GM18870 (cell line): ENCODE measurements around the gene NDUFV1.
A peak's percentile ranks its signal among the peaks of the same experiment; 100 is the strongest.
"Not testable (repeated sequence)": the region's sequence is repeated elsewhere in the genome, so short reads cannot be mapped to it uniquely, and the experiment has no call there.

ENCODE experiments used
- ATAC-seq: cut with Tn5 transposase; IDR thresholded peaks from one replicate; pipeline ENCODE4 v1.9.1; 2021; ENCODE audit warnings: moderate library complexity; ENCODE audit not compliant: unreplicated experiment

The NDUFV1 gene

GRCh38 chr11:67606492-67607295 lies at the start of gene NDUFV1:
NDUFV1 (plus strand) TSS chr11:67606936; CDS start chr11:67607005, 69 bp downstream.
- ATAC-seq = peak; percentile 70

DNA sequence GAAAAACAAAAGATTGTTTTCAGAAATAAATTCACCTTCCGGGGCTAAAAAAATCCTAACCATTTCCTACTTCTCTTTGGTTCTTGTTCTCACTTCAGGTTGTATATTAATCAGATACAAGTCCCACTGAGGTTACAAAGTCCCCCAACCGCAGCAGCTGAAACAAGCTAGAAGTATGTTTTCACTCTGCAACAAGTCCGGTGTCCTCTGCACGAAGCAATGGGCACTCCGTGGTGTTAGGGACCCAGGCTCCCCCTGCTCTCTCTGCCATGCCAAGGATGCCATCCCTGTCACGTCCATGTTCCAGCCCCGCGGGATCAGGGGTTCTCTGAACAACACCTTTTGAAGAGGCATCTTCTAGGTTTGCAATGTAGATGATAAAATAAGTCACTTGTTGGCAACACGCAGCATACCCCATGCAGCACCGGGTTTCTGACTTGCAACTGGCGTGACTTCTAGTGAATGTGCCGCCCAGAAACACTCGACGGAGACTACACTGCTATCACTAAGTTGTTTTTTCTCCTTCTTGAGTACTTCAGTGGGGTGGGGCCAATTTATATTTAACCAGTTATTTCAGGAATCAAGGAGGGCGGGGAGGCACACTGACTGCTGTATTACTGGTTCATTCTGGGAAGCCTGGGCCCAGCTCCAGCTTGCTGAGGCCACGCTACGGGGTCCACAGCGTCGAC lies 48.5 kb upstream of the NDUFV1 start:
- ATAC-seq = no peak

DNA sequence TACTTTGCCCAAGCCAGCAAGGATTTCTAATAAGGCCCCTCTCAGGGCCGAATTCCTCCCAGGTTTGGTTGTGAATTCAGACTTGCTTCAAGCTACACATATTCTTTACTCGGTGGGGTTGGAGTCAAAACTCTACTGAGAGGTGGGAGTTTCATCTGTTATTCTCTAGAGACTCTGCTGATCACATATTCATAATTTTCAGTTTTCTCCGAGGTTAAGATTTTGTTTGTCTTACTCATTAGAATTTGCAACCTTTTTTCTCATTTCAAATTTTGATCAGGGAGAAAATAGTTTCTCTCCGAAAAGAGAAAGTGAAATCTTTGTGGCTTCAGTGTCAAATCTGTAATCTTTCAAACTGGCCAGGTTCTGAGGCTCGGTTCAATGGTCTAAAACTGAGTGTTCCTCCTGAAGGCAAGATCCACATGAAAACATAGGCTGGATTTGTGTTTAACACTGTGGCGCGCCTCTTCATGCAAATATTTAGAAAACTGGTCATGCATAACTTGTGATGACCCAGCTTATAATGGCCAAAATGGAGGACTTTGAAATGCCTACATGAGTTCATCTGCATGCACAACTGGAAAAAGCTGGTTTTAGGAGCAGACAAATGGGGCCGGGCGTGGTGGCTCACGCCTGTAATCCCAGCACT lies 44.6 kb upstream of the NDUFV1 start:
- ATAC-seq = peak; percentile 59

GRCh38 chr11:67562963-67563704 lies 43.6 kb upstream of the NDUFV1 start:
- no peak for ATAC-seq

DNA sequence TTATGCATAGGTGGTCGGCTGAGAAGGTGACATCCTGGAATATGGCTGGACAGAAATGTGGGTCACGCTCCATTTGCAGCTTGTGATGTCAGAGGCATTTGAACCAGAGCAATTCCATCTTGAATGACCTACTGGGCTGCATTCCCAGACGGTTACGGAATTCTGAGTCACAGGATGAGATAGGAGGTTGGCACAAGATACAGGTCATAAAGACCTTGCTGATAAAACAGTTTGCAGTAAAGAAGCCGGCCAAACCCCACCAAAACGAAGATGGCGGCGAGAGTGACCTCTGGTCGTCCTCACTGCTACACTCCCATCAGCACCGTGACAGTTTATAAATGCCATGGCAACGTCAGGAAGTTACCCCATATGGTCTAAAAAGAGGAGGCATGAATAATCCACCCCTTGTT lies 43.0 kb upstream of the NDUFV1 start:
- not testable (repeated sequence) for ATAC-seq

GRCh38 chr11:67564230-67564629 lies 42.5 kb upstream of the NDUFV1 start:
- ATAC-seq = no peak

DNA sequence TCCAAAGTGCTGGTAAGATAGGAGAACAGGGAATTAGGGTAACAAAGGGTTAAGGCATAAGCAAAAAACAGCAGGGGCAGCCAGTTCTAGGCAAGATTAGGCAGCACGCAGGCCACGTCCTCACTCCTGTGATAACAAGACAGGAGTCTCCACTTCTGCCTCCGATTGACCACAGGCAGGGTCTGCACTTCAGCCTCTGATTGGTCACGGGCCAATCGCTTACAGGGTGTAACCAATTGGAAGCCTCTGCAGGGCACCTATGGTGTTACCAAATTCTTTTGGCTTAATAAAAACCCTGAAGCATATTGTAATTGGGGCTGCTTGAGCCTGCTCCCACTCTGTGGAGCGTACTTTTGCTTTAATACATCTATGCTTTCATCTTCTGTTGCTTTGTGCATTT lies 35.3 kb upstream of the NDUFV1 start:
- no peak for ATAC-seq

GRCh38 chr11:67572305-67572704 lies 34.4 kb upstream of the NDUFV1 start:
- ATAC-seq = no peak

DNA sequence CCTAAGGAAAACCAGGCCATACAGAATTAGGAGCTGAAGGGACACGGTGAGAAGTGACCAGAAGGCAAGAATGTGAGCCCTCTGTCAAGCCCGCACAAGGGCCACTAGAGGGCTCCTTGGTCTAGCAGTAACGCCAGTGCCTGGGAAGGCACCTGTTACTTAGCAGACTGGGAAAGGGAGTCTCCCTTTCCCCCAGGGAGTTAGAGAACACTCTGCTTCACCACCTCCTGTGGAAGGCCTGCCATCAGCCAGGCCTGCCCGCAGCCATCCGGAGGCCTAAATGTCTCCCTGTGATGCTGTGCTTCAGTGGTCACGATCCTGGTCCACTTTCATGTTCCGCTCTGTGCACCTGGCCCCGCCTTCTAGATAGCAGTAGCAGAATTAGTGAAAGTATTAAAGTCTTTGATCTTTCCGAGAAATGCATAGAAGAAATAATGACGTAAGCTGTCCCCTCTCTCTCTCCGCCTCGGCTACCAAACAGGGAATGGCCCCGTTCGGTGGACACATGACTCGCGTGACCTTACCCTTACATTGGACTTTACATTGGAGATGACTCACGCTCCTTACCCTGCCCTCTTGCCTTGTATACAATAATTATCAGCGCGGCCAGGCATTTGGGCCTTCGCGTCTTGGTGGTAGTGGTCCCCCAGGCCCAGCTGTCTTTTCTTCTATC lies 33.9 kb upstream of the NDUFV1 start:
- ATAC-seq = no peak

DNA sequence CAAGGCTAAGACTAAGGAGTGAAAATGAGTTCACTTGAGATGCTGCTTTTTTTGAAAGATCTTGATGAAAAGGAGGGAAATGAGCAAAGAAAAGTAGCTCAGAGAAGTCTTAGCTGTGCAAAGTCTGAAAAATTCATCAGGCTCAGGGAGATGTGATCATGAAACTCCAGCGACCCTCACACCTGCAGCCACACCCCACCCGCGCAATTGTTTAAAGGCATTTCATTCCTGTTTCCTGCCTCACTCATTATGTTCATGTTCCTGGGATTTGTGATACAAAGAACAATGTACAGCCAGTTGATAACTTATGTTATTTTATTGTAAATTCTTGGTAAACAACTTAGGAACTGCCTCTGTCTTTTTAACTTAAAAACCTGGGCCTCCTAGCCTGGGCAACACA lies 31.8 kb upstream of the NDUFV1 start:
- ATAC-seq = no peak

GRCh38 chr11:67576735-67577475 lies 29.8 kb upstream of the NDUFV1 start:
- ATAC-seq = no peak

- no peak for ATAC-seq
These were observed 28.8 kb upstream of the NDUFV1 start for GRCh38 chr11:67577951-67578350.

DNA sequence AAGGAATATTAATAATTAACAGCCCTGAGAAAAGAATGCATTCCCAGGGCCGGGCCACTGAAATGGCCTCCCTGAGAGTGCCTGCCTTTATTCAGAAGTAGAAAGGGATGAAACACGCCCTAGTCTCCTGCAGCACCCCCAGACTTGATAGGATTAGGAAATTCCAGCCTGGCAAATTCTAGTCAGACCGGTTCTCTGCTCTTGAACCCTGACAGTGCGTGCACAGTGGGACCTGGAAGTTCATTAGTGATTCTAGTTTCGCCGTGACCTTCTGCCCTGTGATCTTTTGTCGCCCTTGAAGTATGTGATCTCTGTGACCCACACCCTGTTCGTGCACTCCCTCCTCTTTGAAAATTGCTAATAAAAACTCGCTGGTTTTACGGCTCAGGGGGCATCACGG lies 25.3 kb upstream of the NDUFV1 start:
- ATAC-seq = no peak

GRCh38 chr11:67582011-67582410 lies 24.7 kb upstream of the NDUFV1 start:
- no peak for ATAC-seq

DNA sequence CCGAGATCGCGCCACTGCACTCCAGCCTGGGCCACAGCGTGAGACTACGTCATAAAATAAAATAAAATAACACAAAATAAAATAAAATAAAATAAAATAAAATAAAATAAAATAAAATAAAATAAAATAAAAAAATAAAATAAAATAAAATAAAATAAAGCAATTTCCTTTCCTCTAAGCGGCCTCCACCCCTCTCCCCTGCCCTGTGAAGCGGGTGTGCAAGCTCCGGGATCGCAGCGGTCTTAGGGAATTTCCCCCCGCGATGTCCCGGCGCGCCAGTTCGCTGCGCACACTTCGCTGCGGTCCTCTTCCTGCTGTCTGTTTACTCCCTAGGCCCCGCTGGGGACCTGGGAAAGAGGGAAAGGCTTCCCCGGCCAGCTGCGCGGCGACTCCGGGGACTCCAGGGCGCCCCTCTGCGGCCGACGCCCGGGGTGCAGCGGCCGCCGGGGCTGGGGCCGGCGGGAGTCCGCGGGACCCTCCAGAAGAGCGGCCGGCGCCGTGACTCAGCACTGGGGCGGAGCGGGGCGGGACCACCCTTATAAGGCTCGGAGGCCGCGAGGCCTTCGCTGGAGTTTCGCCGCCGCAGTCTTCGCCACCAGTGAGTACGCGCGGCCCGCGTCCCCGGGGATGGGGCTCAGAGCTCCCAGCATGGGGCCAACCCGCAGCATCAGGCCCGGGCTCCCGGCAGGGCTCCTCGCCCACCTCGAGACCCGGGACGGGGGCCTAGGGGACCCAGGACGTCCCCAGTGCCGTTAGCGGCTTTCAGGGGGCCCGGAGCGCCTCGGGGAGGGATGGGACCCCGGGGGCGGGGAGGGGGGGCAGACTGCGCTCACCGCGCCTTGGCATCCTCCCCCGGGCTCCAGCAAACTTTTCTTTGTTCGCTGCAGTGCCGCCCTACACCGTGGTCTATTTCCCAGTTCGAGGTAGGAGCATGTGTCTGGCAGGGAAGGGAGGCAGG lies 23.2 kb upstream of the NDUFV1 start, which contains the start of gene GSTP1:
Gene GSTP1, plus strand, starts transcription at position 566 of the 958 bp plus-strand sequence. Its CDS starts 32 bp downstream, at position 598.
- no peak for ATAC-seq

DNA sequence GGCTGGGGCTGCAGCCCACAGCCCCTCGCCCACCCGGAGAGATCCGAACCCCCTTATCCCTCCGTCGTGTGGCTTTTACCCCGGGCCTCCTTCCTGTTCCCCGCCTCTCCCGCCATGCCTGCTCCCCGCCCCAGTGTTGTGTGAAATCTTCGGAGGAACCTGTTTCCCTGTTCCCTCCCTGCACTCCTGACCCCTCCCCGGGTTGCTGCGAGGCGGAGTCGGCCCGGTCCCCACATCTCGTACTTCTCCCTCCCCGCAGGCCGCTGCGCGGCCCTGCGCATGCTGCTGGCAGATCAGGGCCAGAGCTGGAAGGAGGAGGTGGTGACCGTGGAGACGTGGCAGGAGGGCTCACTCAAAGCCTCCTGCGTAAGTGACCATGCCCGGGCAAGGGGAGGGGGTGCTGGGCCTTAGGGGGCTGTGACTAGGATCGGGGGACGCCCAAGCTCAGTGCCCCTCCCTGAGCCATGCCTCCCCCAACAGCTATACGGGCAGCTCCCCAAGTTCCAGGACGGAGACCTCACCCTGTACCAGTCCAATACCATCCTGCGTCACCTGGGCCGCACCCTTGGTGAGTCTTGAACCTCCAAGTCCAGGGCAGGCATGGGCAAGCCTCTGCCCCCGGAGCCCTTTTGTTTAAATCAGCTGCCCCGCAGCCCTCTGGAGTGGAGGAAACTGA lies 22.4 kb upstream of the NDUFV1 start:
- no peak for ATAC-seq

DNA sequence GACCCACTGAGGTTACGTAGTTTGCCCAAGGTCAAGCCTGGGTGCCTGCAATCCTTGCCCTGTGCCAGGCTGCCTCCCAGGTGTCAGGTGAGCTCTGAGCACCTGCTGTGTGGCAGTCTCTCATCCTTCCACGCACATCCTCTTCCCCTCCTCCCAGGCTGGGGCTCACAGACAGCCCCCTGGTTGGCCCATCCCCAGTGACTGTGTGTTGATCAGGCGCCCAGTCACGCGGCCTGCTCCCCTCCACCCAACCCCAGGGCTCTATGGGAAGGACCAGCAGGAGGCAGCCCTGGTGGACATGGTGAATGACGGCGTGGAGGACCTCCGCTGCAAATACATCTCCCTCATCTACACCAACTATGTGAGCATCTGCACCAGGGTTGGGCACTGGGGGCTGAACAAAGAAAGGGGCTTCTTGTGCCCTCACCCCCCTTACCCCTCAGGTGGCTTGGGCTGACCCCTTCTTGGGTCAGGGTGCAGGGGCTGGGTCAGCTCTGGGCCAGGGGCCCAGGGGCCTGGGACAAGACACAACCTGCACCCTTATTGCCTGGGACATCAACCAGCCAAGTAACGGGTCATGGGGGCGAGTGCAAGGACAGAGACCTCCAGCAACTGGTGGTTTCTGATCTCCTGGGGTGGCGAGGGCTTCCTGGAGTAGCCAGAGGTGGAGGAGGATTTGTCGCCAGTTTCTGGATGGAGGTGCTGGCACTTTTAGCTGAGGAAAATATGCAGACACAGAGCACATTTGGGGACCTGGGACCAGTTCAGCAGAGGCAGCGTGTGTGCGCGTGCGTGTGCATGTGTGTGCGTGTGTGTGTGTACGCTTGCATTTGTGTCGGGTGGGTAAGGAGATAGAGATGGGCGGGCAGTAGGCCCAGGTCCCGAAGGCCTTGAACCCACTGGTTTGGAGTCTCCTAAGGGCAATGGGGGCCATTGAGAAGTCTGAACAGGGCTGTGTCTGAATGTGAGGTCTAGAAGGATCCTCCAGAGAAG lies 21.6 kb upstream of the NDUFV1 start:
- ATAC-seq = no peak
